Testis (tissue), 2 donors: ENCODE data around the gene GRM7.

Experiments used
- POLR2A ChIP-seq: fragments of 450-650 bp; IDR thresholded peaks from one replicate; pipeline ENCODE4 v1.6.1; 2017; ENCODE audit warnings: antibody characterized with exemption, mild to moderate bottlenecking, moderate library complexity
- TF ChIP-seq, protein P1 (sequence below), 3 experiments: fragments of 450-650 bp in 2 of 3; fragments of 200-600 bp in 1 of 3; sonication (generic) in 1 of 3; IDR thresholded peaks; one replicate each; pipeline ENCODE4 v1.5.1; 2016 to 2019; ENCODE audit warnings: antibody characterized with exemption in 3 of 3, mild to moderate bottlenecking in 2 of 3, moderate library complexity in 1 of 3

DNA sequence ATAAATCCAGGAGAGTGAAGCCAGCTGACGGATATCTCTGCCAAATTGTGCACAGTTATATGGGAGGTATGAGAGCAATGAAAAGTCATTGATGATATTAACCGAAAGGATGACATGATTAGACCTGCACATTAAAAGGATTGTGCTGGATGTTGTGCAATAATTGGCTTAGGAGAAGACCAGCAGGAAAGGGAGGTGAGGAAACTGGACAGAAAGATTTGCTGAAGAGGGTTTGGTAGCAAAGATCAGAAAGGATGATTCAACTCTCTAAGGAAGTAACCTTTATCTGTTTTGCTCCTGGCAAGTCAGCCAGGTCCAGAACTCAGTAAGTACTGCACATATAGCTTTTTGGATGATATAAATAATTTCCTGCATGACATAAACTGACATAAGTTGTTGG is 704.7 kb downstream of the GRM7 start:
- TF ChIP-seq, protein P1, sequence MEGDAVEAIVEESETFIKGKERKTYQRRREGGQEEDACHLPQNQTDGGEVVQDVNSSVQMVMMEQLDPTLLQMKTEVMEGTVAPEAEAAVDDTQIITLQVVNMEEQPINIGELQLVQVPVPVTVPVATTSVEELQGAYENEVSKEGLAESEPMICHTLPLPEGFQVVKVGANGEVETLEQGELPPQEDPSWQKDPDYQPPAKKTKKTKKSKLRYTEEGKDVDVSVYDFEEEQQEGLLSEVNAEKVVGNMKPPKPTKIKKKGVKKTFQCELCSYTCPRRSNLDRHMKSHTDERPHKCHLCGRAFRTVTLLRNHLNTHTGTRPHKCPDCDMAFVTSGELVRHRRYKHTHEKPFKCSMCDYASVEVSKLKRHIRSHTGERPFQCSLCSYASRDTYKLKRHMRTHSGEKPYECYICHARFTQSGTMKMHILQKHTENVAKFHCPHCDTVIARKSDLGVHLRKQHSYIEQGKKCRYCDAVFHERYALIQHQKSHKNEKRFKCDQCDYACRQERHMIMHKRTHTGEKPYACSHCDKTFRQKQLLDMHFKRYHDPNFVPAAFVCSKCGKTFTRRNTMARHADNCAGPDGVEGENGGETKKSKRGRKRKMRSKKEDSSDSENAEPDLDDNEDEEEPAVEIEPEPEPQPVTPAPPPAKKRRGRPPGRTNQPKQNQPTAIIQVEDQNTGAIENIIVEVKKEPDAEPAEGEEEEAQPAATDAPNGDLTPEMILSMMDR (IDR thresholded peaks at IDR 0.05) = no peak
- TF ChIP-seq POLR2A = no peak
